Fibroblast of lung (primary cell): Measurements from ENCODE around the gene RARRES2.

Experiments
- EZH2 ChIP-seq: IDR thresholded peaks from 2 replicates; pipeline ENCODE4 v1.5.1; 2012; ENCODE audit warnings: low read length, control low read depth, mild to moderate bottlenecking; ENCODE audit errors: missing control alignments
- TF ChIP-seq, protein P1 (sequence below), 2 donors: IDR thresholded peaks in 1 of 2; conservative IDR thresholded peaks in 1 of 2; 1 replicate in 1 of 2; 2 replicates in 1 of 2; pipeline ENCODE4 v1.5.1; 2011 to 2012; ENCODE audit warnings: low read length in 2 of 2, control low read depth in 1 of 2, inconsistent platforms in 1 of 2, low read depth in 1 of 2, mild to moderate bottlenecking in 1 of 2

DNA sequence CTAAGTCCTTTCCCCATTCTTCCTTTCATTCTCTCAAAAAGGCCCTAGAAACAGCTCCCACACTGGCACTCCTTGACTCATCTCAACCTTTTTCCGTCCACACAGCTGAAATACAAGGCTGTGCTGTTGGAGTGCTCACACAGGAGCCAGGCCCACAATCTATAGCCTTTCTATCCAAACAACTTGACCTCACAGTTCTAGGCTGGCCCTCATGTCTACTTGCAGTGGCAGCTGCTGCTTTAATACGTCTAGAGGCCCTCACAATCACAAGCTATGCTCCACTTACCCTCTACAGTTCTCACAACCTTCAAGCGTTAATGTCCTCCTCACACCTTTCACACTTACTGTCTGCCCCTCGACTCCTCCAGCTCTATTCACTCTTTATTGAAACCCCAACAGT lies 30.3 kb downstream of the RARRES2 start:
- TF ChIP-seq, protein P1, sequence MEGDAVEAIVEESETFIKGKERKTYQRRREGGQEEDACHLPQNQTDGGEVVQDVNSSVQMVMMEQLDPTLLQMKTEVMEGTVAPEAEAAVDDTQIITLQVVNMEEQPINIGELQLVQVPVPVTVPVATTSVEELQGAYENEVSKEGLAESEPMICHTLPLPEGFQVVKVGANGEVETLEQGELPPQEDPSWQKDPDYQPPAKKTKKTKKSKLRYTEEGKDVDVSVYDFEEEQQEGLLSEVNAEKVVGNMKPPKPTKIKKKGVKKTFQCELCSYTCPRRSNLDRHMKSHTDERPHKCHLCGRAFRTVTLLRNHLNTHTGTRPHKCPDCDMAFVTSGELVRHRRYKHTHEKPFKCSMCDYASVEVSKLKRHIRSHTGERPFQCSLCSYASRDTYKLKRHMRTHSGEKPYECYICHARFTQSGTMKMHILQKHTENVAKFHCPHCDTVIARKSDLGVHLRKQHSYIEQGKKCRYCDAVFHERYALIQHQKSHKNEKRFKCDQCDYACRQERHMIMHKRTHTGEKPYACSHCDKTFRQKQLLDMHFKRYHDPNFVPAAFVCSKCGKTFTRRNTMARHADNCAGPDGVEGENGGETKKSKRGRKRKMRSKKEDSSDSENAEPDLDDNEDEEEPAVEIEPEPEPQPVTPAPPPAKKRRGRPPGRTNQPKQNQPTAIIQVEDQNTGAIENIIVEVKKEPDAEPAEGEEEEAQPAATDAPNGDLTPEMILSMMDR (conservative IDR thresholded peaks at IDR 0.05 in 1 of 2, IDR thresholded peaks at IDR 0.05 in 1 of 2; ENCODE audit: low read depth in 1 of 2, low read length in 2 of 2) = no peak
- TF ChIP-seq EZH2 = no peak
